ENCODE results near the gene EPC2. TPM values are rescaled to one million over a fixed set of nuclear protein-coding genes. Genes with fewer than 3 reads are reported as not detected.

The EPC2 gene
- total and polyA plus RNA-seq, 2 of the 8 experiments (the other 6 are each of a cell fraction or from before 2014, with no cell fraction given), result 16.1 to 25.7 TPM

DNA sequence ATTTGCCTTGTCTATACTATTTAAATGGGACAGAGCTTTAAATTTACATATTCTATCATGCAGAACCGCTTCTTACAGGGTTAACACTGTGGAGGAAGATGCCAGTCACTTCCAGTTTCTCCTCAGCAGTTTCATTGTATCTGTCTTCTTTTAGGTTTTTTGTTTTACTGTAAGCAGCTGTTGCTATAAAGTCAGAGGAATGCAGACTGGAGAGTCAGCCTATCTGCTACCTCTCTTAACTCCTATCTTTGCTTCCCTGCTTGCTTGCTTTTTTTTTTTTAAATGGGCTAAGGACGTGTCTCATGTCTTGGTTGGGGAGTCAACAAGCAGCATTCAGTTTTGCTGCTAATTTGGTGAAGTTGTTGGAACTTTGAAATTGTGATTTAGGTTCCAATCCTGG is 8.9 kb downstream of the EPC2 start (continued):
- TF ChIP-seq, protein P1, sequence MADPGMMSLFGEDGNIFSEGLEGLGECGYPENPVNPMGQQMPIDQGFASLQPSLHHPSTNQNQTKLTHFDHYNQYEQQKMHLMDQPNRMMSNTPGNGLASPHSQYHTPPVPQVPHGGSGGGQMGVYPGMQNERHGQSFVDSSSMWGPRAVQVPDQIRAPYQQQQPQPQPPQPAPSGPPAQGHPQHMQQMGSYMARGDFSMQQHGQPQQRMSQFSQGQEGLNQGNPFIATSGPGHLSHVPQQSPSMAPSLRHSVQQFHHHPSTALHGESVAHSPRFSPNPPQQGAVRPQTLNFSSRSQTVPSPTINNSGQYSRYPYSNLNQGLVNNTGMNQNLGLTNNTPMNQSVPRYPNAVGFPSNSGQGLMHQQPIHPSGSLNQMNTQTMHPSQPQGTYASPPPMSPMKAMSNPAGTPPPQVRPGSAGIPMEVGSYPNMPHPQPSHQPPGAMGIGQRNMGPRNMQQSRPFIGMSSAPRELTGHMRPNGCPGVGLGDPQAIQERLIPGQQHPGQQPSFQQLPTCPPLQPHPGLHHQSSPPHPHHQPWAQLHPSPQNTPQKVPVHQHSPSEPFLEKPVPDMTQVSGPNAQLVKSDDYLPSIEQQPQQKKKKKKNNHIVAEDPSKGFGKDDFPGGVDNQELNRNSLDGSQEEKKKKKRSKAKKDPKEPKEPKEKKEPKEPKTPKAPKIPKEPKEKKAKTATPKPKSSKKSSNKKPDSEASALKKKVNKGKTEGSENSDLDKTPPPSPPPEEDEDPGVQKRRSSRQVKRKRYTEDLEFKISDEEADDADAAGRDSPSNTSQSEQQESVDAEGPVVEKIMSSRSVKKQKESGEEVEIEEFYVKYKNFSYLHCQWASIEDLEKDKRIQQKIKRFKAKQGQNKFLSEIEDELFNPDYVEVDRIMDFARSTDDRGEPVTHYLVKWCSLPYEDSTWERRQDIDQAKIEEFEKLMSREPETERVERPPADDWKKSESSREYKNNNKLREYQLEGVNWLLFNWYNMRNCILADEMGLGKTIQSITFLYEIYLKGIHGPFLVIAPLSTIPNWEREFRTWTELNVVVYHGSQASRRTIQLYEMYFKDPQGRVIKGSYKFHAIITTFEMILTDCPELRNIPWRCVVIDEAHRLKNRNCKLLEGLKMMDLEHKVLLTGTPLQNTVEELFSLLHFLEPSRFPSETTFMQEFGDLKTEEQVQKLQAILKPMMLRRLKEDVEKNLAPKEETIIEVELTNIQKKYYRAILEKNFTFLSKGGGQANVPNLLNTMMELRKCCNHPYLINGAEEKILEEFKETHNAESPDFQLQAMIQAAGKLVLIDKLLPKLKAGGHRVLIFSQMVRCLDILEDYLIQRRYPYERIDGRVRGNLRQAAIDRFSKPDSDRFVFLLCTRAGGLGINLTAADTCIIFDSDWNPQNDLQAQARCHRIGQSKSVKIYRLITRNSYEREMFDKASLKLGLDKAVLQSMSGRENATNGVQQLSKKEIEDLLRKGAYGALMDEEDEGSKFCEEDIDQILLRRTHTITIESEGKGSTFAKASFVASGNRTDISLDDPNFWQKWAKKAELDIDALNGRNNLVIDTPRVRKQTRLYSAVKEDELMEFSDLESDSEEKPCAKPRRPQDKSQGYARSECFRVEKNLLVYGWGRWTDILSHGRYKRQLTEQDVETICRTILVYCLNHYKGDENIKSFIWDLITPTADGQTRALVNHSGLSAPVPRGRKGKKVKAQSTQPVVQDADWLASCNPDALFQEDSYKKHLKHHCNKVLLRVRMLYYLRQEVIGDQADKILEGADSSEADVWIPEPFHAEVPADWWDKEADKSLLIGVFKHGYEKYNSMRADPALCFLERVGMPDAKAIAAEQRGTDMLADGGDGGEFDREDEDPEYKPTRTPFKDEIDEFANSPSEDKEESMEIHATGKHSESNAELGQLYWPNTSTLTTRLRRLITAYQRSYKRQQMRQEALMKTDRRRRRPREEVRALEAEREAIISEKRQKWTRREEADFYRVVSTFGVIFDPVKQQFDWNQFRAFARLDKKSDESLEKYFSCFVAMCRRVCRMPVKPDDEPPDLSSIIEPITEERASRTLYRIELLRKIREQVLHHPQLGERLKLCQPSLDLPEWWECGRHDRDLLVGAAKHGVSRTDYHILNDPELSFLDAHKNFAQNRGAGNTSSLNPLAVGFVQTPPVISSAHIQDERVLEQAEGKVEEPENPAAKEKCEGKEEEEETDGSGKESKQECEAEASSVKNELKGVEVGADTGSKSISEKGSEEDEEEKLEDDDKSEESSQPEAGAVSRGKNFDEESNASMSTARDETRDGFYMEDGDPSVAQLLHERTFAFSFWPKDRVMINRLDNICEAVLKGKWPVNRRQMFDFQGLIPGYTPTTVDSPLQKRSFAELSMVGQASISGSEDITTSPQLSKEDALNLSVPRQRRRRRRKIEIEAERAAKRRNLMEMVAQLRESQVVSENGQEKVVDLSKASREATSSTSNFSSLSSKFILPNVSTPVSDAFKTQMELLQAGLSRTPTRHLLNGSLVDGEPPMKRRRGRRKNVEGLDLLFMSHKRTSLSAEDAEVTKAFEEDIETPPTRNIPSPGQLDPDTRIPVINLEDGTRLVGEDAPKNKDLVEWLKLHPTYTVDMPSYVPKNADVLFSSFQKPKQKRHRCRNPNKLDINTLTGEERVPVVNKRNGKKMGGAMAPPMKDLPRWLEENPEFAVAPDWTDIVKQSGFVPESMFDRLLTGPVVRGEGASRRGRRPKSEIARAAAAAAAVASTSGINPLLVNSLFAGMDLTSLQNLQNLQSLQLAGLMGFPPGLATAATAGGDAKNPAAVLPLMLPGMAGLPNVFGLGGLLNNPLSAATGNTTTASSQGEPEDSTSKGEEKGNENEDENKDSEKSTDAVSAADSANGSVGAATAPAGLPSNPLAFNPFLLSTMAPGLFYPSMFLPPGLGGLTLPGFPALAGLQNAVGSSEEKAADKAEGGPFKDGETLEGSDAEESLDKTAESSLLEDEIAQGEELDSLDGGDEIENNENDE (IDR thresholded peaks at IDR 0.05; ENCODE audit: insufficient replicate concordance, low read length), result no peak
- TF ChIP-seq RNF2 (IDR thresholded peaks at IDR 0.05; ENCODE audit: borderline replicate concordance, low read depth, low read length, missing control alignments, poor library complexity, severe bottlenecking), result no peak
- no peak for TF ChIP-seq RAD21 (IDR thresholded peaks at IDR 0.05 in 1 of 2, conservative IDR thresholded peaks at IDR 0.05 in 1 of 2; ENCODE audit: low read depth in 2 of 2, low read length in 2 of 2)
- no peak for TF ChIP-seq PHF8 (conservative IDR thresholded peaks at IDR 0.05; ENCODE audit: low read depth, low read length)
- no peak for TF ChIP-seq RBBP5 (IDR thresholded peaks at IDR 0.05; ENCODE audit: borderline replicate concordance, low read depth, low read length)

All from H1 (cell line).